ENCODE data around the gene AQP2. TPM values are rescaled to one million over a fixed set of nuclear protein-coding genes. Genes with fewer than 3 reads are reported as not detected.

AQP2 gene
- total RNA-seq, 1 donor from 2014 or later = not detected

- no peak overlapping the region for H3K27ac Mint-ChIP-seq (ENCODE audit: unreplicated experiment)
- H3K4me3 Mint-ChIP-seq = no peak overlapping the region
- H3K9me3 Mint-ChIP-seq = no peaks in the 10 kb centered on the region
- H3K4me1 Mint-ChIP-seq = peaks cover 20% of the 10 kb centered on the region
- H3K27me3 Mint-ChIP-seq (ENCODE audit: low read depth) = peaks cover 13% of the 10 kb centered on the region
- TF ChIP-seq, protein P1, sequence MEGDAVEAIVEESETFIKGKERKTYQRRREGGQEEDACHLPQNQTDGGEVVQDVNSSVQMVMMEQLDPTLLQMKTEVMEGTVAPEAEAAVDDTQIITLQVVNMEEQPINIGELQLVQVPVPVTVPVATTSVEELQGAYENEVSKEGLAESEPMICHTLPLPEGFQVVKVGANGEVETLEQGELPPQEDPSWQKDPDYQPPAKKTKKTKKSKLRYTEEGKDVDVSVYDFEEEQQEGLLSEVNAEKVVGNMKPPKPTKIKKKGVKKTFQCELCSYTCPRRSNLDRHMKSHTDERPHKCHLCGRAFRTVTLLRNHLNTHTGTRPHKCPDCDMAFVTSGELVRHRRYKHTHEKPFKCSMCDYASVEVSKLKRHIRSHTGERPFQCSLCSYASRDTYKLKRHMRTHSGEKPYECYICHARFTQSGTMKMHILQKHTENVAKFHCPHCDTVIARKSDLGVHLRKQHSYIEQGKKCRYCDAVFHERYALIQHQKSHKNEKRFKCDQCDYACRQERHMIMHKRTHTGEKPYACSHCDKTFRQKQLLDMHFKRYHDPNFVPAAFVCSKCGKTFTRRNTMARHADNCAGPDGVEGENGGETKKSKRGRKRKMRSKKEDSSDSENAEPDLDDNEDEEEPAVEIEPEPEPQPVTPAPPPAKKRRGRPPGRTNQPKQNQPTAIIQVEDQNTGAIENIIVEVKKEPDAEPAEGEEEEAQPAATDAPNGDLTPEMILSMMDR (conservative IDR thresholded peaks at IDR 0.05) = no peak
- no peaks in the 10 kb centered on the region for H3K36me3 Mint-ChIP-seq (ENCODE audit: low read depth)
- DNase-seq (ENCODE audit: low read depth, low spot score) = no peak
Measured at GRCh38 chr12:49954863-49955830, 4.6 kb downstream of the AQP2 start.

DNA sequence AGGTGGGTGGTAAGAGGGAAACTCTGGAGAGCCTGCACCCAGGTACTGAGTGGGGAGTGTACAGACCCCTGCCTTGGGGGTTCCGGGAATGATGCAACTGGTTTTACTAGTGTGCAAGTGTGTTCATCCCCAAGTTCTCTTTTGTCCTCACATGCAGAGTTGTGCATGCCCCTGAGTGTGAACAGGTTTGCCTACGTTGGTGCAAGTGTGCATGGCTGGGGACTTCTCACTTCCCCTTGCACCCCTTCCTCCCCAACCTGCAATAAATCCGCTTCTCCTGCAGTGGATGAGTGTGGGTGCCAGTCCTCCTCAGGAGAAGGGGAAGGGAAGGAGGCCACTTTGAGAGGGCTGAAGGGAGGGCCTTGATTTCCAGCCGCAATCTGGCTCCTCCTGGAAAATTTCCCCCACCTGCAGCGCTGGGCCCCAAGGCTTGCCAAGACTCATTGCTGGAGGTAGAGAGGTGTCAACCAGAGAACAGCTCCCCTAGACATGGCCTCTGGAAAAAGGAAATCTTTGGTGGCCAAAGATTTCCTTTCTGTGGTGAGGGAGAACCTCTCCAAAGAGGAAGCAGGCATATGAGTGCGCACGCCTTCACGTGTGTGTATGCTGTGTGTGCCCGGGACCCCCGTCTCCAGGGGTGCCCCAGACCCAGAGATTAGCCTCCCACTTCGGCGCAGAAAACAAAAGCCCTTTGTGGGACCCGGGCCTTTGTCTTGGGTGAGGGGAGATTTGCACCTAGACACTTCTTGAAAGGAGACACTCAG, 5.5 kb downstream of the AQP2 start:
- H3K27me3 Mint-ChIP-seq (ENCODE audit: low read depth) = peaks cover 21% of the 10 kb centered on the region
- H3K9me3 Mint-ChIP-seq = no peaks in the 10 kb centered on the region
- H3K4me3 Mint-ChIP-seq = no peak overlapping the region
- H3K4me1 Mint-ChIP-seq = peaks cover 27% of the 10 kb centered on the region
- H3K36me3 Mint-ChIP-seq (ENCODE audit: low read depth) = no peaks in the 10 kb centered on the region
- no peak for DNase-seq (ENCODE audit: low read depth, low spot score)
- H3K27ac Mint-ChIP-seq (ENCODE audit: unreplicated experiment) = no peak overlapping the region
- TF ChIP-seq, protein P1 (conservative IDR thresholded peaks at IDR 0.05) = no peak

- Mint-ChIP-seq H3K4me1 (peaks cover 27% of the 10 kb centered on the region), H3K36me3 (ENCODE audit: low read depth) (no peaks in the 10 kb centered on the region), H3K4me3 (no peak overlapping the region), H3K27me3 (ENCODE audit: low read depth) (peaks cover 22% of the 10 kb centered on the region), H3K9me3 (no peaks in the 10 kb centered on the region), H3K27ac (ENCODE audit: unreplicated experiment) (no peak overlapping the region)
- TF ChIP-seq, protein P1 (conservative IDR thresholded peaks at IDR 0.05) = no peak
- no peak for DNase-seq (ENCODE audit: low read depth, low spot score)
Measured at GRCh38 chr12:49956663-49957569, 6.4 kb downstream of the AQP2 start.

GRCh38 chr12:49957570-49957967, 7.0 kb downstream of the AQP2 start:
- Mint-ChIP-seq H3K27me3 (ENCODE audit: low read depth) (peaks cover 26% of the 10 kb centered on the region), H3K4me3 (no peak overlapping the region), H3K27ac (ENCODE audit: unreplicated experiment) (no peak overlapping the region), H3K9me3 (no peaks in the 10 kb centered on the region), H3K36me3 (ENCODE audit: low read depth) (no peaks in the 10 kb centered on the region), H3K4me1 (peaks cover 27% of the 10 kb centered on the region)
- TF ChIP-seq, protein P1 (conservative IDR thresholded peaks at IDR 0.05) = no peak
- DNase-seq (ENCODE audit: low read depth, low spot score) = no peak

Data from neural crest cell (in vitro differentiated cells).